Islet of Langerhans (tissue), 1 donor: ENCODE measurements around the gene RERE.

Experiments
- FAIRE-seq: peaks from one replicate; lab custom pipeline; 2011; peaks lifted over from hg19 to GRCh38; lab: Jason Lieb, UNC

The RERE gene

GRCh38 chr1:8318436-8318835 is 499.0 kb downstream of the RERE start:
- no peak for FAIRE-seq

GRCh38 chr1:8317647-8318381 is 499.6 kb downstream of the RERE start, which contains the start of gene SLC45A1:
SLC45A1 (plus strand) TSS chr1:8318114; CDS start chr1:8324330, 6,216 bp downstream.
- no peak for FAIRE-seq

GRCh38 chr1:8315573-8316475 is 501.6 kb downstream of the RERE start:
- no peak for FAIRE-seq

GRCh38 chr1:8314346-8315280 is 502.8 kb downstream of the RERE start:
- peak; percentile 94 for FAIRE-seq

- no peak for FAIRE-seq
These were observed 504.2 kb downstream of the RERE start for GRCh38 chr1:8313231-8313630.

- peak; percentile 17 for FAIRE-seq
These were observed 504.9 kb downstream of the RERE start for GRCh38 chr1:8312235-8313218.

GRCh38 chr1:8311068-8311718 is 506.2 kb downstream of the RERE start:
- FAIRE-seq: no peak

GRCh38 chr1:8307628-8308027 is 509.8 kb downstream of the RERE start:
- no peak for FAIRE-seq

GRCh38 chr1:8303876-8304275 is 513.6 kb downstream of the RERE start:
- no peak for FAIRE-seq

- no peak for FAIRE-seq
These were observed 514.3 kb downstream of the RERE start for GRCh38 chr1:8303141-8303540.
